GM23338 (cell line): ENCODE results near the gene EFCAB10. TPM values are rescaled to one million over a fixed set of nuclear protein-coding genes. Genes with fewer than 3 reads are reported as not detected.

Experiments
- ATAC-seq: fragments of 200-7000 bp; cut with Tn5 transposase; 3 replicates; pipeline ENCODE4 v1.9.1; 2020
- DNase-seq: peaks from one replicate; pipeline ENCODE4 v3.0.0-alpha.2; 2015; ENCODE audit warnings: low spot score
- H2AFZ ChIP-seq: fragments of 200-600 bp; sonication (generic); 2 replicates; pipeline ENCODE4 v1.8.0; 2016; ENCODE audit warnings: antibody characterized with exemption, mild to moderate bottlenecking, moderate library complexity
- H3F3A ChIP-seq: fragments of 200-600 bp; sonication (generic); replicated peaks from 2 replicates; pipeline ENCODE4 v1.8.0; 2017; ENCODE audit warnings: antibody characterized with exemption, mixed run types, low read depth
- H3K27ac ChIP-seq: fragments of 200-600 bp; sonication (generic); 2 replicates; pipeline ENCODE4 v1.6.1; 2016; ENCODE audit warnings: low read depth
- H3K27me3 ChIP-seq: fragments of 200-600 bp; sonication (generic); 2 replicates; pipeline ENCODE4 v1.8.0; 2016; ENCODE audit warnings: mild to moderate bottlenecking, mixed run types, moderate library complexity; ENCODE audit not compliant: insufficient read depth
- H3K36me3 ChIP-seq: fragments of 200-600 bp; sonication (generic); 2 replicates; pipeline ENCODE4 v1.8.0; 2016; ENCODE audit warnings: mild to moderate bottlenecking; ENCODE audit not compliant: insufficient read depth
- H3K4me1 ChIP-seq: fragments of 200-600 bp; sonication (generic); 2 replicates; pipeline ENCODE4 v1.8.0; 2016; ENCODE audit warnings: mild to moderate bottlenecking, moderate library complexity; ENCODE audit not compliant: insufficient read depth
- H3K4me2 ChIP-seq: fragments of 200-600 bp; sonication (generic); 2 replicates; pipeline ENCODE4 v1.7.1; 2017; ENCODE audit warnings: mixed run types
- H3K4me3 ChIP-seq: fragments of 200-600 bp; sonication (generic); 2 replicates; pipeline ENCODE4 v1.6.1; 2016; ENCODE audit warnings: mixed run types
- H3K79me2 ChIP-seq: fragments of 200-600 bp; sonication (generic); replicated peaks from 2 replicates; pipeline ENCODE4 v1.8.0; 2017; ENCODE audit warnings: mild to moderate bottlenecking; ENCODE audit not compliant: insufficient read depth
- H3K9me2 ChIP-seq: fragments of 200-600 bp; sonication (generic); 2 replicates; pipeline ENCODE4 v1.8.0; 2017; ENCODE audit not compliant: insufficient read depth
- H4K20me1 ChIP-seq: fragments of 200-600 bp; sonication (generic); replicated peaks from 2 replicates; pipeline ENCODE4 v1.8.0; 2017; ENCODE audit warnings: mild to moderate bottlenecking; ENCODE audit not compliant: insufficient read depth
- H3K27ac Mint-ChIP-seq: 2 replicates; pipeline ENCODE4 v1.8.0; 2020; ENCODE audit warnings: inconsistent platforms, mild to moderate bottlenecking, moderate library complexity, mixed read lengths
- H3K27me3 Mint-ChIP-seq: 3 replicates; pipeline ENCODE4 v1.8.0; 2022; ENCODE audit warnings: low read depth, mild to moderate bottlenecking, moderate library complexity, mixed read lengths, inconsistent platforms; ENCODE audit not compliant: insufficient read depth, poor library complexity
- H3K36me3 Mint-ChIP-seq: 3 replicates; pipeline ENCODE4 v1.8.0; 2021; ENCODE audit warnings: low read depth, mild to moderate bottlenecking, inconsistent platforms, moderate library complexity, mixed read lengths
- H3K4me1 Mint-ChIP-seq: 3 replicates; pipeline ENCODE4 v1.8.0; 2020; ENCODE audit warnings: mild to moderate bottlenecking, inconsistent platforms, mixed read lengths
- H3K4me3 Mint-ChIP-seq: 3 replicates; pipeline ENCODE4 v1.8.0; 2021; ENCODE audit warnings: moderate library complexity, mild to moderate bottlenecking, inconsistent platforms, mixed read lengths
- H3K9me3 Mint-ChIP-seq: 3 replicates; pipeline ENCODE4 v1.8.0; 2020; ENCODE audit warnings: moderate library complexity, mild to moderate bottlenecking, inconsistent platforms, mixed read lengths
- CREB1 ChIP-seq: fragments of 250-450 bp; sonication (Bioruptor Pico); IDR thresholded peaks from 2 replicates; pipeline ENCODE4 v1.5.0; 2020; ENCODE audit warnings: low read depth, mild to moderate bottlenecking, moderate library complexity
- EZH2phosphoT487 ChIP-seq: fragments of 200-600 bp; sonication (generic); IDR thresholded peaks from one replicate; pipeline ENCODE4 v1.8.1; 2018; ENCODE audit warnings: antibody characterized with exemption; ENCODE audit not compliant: unreplicated experiment
- NANOG ChIP-seq: IDR thresholded peaks from 2 replicates; pipeline ENCODE4 v1.6.1; 2016; ENCODE audit warnings: antibody characterized with exemption, borderline replicate concordance
- POLR2AphosphoS5 ChIP-seq: IDR thresholded peaks from 2 replicates; pipeline ENCODE4 v1.6.1; 2016; ENCODE audit warnings: antibody characterized with exemption, low read depth
- STAT1 ChIP-seq: IDR thresholded peaks from one replicate; pipeline ENCODE4 v1.6.1; 2016; ENCODE audit warnings: antibody characterized with exemption; ENCODE audit not compliant: unreplicated experiment
- polyA plus RNA-seq: library from polyadenylated mRNA; unstranded; fragments of >200 nt; fragmentation: Nextera tagmentation; extraction: Ambion mirVana; gene quantifications from 2 replicates; pipeline ENCODE4 v1.2.1, GENCODE V29; 2016
- total RNA-seq: library from RNA; depleted of rRNA; stranded (reverse); fragments of >200 nt; shearing (Covaris generic); gene quantifications from 2 replicates; pipeline ENCODE4 v1.2.3, GENCODE V29; 2014
- TF ChIP-seq, protein P1 (sequence below): IDR thresholded peaks from 2 replicates; pipeline ENCODE4 v1.6.1; 2016; ENCODE audit warnings: antibody characterized with exemption
- TF ChIP-seq, protein P2 (sequence below): IDR thresholded peaks from one replicate; pipeline ENCODE4 v1.6.1; 2018; ENCODE audit warnings: antibody characterized with exemption; ENCODE audit not compliant: unreplicated experiment
- TF ChIP-seq, protein P3 (sequence below): fragments of 250-450 bp; sonication (Bioruptor Pico); IDR thresholded peaks from 2 replicates; pipeline ENCODE4 v1.5.0; 2020; ENCODE audit warnings: mild to moderate bottlenecking, moderate library complexity
- TF ChIP-seq, protein P4 (sequence below), 2 experiments: fragments of 200-600 bp in 1 of 2; sonication (generic) in 1 of 2; conservative IDR thresholded peaks; 2 replicates each; pipeline versions ENCODE4 v1.5.1 to v1.6.1; 2016 to 2017; ENCODE audit warnings: antibody characterized with exemption in 2 of 2, low read depth in 2 of 2, mild to moderate bottlenecking in 2 of 2, moderate library complexity in 1 of 2

The EFCAB10 gene
- total and polyA plus RNA-seq, 2 experiments from 2014 or later = 4.7 to 10.3 TPM

DNA sequence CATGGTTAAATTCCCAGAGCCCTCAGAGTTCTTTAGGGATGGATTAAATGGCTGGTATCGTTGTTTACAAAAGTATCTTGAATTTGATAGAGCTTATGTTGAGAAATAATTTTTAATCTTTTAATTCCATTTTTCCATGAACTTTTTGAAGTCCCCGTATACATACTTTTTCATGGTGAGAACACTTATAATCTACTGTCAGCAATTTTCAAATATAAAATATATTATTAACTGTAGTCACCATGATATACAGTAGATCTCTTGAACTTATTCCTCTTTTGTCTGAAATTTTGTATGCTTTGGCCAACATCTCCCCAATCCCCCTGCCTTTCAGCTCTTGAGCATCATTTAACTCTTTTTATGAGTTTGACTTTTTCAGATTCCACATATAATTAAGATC lies 9.4 kb downstream of the EFCAB10 start (continued):
- TF ChIP-seq, protein P1, sequence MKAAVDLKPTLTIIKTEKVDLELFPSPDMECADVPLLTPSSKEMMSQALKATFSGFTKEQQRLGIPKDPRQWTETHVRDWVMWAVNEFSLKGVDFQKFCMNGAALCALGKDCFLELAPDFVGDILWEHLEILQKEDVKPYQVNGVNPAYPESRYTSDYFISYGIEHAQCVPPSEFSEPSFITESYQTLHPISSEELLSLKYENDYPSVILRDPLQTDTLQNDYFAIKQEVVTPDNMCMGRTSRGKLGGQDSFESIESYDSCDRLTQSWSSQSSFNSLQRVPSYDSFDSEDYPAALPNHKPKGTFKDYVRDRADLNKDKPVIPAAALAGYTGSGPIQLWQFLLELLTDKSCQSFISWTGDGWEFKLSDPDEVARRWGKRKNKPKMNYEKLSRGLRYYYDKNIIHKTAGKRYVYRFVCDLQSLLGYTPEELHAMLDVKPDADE = no peak
- TF ChIP-seq, protein P2, sequence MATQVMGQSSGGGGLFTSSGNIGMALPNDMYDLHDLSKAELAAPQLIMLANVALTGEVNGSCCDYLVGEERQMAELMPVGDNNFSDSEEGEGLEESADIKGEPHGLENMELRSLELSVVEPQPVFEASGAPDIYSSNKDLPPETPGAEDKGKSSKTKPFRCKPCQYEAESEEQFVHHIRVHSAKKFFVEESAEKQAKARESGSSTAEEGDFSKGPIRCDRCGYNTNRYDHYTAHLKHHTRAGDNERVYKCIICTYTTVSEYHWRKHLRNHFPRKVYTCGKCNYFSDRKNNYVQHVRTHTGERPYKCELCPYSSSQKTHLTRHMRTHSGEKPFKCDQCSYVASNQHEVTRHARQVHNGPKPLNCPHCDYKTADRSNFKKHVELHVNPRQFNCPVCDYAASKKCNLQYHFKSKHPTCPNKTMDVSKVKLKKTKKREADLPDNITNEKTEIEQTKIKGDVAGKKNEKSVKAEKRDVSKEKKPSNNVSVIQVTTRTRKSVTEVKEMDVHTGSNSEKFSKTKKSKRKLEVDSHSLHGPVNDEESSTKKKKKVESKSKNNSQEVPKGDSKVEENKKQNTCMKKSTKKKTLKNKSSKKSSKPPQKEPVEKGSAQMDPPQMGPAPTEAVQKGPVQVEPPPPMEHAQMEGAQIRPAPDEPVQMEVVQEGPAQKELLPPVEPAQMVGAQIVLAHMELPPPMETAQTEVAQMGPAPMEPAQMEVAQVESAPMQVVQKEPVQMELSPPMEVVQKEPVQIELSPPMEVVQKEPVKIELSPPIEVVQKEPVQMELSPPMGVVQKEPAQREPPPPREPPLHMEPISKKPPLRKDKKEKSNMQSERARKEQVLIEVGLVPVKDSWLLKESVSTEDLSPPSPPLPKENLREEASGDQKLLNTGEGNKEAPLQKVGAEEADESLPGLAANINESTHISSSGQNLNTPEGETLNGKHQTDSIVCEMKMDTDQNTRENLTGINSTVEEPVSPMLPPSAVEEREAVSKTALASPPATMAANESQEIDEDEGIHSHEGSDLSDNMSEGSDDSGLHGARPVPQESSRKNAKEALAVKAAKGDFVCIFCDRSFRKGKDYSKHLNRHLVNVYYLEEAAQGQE = no peak
- TF ChIP-seq STAT1 = no peak
- TF ChIP-seq NANOG = no peak

DNA sequence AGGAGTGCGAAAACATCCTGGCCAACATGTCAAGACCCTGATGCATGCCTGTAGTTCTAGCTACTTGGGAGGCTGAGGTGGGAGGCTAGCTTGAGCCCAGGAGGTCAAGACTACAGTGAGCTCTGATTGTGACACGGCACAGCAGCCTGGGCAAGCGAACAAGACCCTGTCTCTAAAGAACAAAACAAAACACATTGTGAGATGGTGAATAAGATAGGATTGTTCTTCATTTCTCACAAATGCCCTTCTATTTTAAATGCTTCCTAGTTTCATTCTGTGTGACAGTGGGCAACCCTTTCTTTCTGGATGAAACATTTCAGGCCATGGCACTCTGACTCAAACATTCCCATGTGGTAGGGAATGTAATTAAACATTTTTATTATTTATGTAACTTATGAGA lies 13.5 kb downstream of the EFCAB10 start:
- DNase-seq (no peak), ATAC-seq (no peak)
- no peak overlapping the region for H3K4me3 ChIP-seq
- Mint-ChIP-seq H3K27ac (no peak overlapping the region), H3K27me3 (peaks cover 2% of the 10 kb centered on the region), H3K36me3 (peaks cover 35% of the 10 kb centered on the region; the same call in 2 of the 3 replicates), H3K4me1 (no peaks in the 10 kb centered on the region), H3K4me3 (no peak overlapping the region), H3K9me3 (no peaks in the 10 kb centered on the region)
- H3K36me3 ChIP-seq = peaks cover 12% of the 10 kb centered on the region
- H3K27ac ChIP-seq = no peak overlapping the region
- H3K9me2 ChIP-seq = no peaks in the 10 kb centered on the region
- no peaks in the 10 kb centered on the region for H4K20me1 ChIP-seq
- no peak overlapping the region for H2AFZ ChIP-seq
- no peaks in the 10 kb centered on the region for H3K4me1 ChIP-seq
- H3K79me2 ChIP-seq = no peaks in the 10 kb centered on the region
- no peaks in the 10 kb centered on the region for H3K27me3 ChIP-seq
- no peak overlapping the region for H3K4me2 ChIP-seq
- H3F3A ChIP-seq = 0 out of 2 replicates have a peak, but pooled peaks cover 8% of the 10 kb centered on the region
- TF ChIP-seq CREB1 (CRISPR knock-in tag) = no peak
- no peak for TF ChIP-seq POLR2AphosphoS5
- TF ChIP-seq, protein P3, sequence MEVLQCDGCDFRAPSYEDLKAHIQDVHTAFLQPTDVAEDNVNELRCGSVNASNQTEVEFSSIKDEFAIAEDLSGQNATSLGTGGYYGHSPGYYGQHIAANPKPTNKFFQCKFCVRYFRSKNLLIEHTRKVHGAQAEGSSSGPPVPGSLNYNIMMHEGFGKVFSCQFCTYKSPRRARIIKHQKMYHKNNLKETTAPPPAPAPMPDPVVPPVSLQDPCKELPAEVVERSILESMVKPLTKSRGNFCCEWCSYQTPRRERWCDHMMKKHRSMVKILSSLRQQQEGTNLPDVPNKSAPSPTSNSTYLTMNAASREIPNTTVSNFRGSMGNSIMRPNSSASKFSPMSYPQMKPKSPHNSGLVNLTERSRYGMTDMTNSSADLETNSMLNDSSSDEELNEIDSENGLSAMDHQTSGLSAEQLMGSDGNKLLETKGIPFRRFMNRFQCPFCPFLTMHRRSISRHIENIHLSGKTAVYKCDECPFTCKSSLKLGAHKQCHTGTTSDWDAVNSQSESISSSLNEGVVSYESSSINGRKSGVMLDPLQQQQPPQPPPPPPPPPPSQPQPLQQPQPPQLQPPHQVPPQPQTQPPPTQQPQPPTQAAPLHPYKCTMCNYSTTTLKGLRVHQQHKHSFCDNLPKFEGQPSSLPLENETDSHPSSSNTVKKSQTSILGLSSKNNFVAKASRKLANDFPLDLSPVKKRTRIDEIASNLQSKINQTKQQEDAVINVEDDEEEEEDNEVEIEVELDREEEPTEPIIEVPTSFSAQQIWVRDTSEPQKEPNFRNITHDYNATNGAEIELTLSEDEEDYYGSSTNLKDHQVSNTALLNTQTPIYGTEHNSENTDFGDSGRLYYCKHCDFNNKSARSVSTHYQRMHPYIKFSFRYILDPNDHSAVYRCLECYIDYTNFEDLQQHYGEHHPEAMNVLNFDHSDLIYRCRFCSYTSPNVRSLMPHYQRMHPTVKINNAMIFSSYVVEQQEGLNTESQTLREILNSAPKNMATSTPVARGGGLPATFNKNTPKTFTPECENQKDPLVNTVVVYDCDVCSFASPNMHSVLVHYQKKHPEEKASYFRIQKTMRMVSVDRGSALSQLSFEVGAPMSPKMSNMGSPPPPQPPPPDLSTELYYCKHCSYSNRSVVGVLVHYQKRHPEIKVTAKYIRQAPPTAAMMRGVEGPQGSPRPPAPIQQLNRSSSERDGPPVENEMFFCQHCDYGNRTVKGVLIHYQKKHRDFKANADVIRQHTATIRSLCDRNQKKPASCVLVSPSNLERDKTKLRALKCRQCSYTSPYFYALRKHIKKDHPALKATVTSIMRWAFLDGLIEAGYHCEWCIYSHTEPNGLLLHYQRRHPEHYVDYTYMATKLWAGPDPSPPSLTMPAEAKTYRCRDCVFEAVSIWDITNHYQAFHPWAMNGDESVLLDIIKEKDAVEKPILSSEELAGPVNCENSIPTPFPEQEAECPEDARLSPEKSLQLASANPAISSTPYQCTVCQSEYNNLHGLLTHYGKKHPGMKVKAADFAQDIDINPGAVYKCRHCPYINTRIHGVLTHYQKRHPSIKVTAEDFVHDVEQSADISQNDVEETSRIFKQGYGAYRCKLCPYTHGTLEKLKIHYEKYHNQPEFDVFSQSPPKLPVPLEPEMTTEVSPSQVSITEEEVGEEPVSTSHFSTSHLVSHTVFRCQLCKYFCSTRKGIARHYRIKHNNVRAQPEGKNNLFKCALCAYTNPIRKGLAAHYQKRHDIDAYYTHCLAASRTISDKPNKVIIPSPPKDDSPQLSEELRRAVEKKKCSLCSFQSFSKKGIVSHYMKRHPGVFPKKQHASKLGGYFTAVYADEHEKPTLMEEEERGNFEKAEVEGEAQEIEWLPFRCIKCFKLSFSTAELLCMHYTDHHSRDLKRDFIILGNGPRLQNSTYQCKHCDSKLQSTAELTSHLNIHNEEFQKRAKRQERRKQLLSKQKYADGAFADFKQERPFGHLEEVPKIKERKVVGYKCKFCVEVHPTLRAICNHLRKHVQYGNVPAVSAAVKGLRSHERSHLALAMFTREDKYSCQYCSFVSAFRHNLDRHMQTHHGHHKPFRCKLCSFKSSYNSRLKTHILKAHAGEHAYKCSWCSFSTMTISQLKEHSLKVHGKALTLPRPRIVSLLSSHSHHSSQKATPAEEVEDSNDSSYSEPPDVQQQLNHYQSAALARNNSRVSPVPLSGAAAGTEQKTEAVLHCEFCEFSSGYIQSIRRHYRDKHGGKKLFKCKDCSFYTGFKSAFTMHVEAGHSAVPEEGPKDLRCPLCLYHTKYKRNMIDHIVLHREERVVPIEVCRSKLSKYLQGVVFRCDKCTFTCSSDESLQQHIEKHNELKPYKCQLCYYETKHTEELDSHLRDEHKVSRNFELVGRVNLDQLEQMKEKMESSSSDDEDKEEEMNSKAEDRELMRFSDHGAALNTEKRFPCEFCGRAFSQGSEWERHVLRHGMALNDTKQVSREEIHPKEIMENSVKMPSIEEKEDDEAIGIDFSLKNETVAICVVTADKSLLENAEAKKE (CRISPR knock-in tag) = no peak
- TF ChIP-seq, protein P2 = no peak
- TF ChIP-seq EZH2phosphoT487 = no peak
- TF ChIP-seq, protein P4, sequence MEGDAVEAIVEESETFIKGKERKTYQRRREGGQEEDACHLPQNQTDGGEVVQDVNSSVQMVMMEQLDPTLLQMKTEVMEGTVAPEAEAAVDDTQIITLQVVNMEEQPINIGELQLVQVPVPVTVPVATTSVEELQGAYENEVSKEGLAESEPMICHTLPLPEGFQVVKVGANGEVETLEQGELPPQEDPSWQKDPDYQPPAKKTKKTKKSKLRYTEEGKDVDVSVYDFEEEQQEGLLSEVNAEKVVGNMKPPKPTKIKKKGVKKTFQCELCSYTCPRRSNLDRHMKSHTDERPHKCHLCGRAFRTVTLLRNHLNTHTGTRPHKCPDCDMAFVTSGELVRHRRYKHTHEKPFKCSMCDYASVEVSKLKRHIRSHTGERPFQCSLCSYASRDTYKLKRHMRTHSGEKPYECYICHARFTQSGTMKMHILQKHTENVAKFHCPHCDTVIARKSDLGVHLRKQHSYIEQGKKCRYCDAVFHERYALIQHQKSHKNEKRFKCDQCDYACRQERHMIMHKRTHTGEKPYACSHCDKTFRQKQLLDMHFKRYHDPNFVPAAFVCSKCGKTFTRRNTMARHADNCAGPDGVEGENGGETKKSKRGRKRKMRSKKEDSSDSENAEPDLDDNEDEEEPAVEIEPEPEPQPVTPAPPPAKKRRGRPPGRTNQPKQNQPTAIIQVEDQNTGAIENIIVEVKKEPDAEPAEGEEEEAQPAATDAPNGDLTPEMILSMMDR (conservative IDR thresholded peaks at IDR 0.05; ENCODE audit: low read depth in 2 of 2) = no peak
